ENCODE data around the gene HAPLN2. TPM values are rescaled to one million over a fixed set of nuclear protein-coding genes. Genes with fewer than 3 reads are reported as not detected.
A peak's percentile ranks its signal among the peaks of the same experiment; 100 is the strongest.

HAPLN2 gene
- total RNA-seq, 4 donors from 2014 or later, result 0.55 to 1.9 TPM; not detected in 2

- H3K36me3 ChIP-seq, result peaks cover 0 to 9% (median 0%) of the 10 kb centered on the region in 4 donors
- H3K4me1 ChIP-seq, result peaks cover 9 to 14% (median 11%) of the 10 kb centered on the region in 4 donors
- intact Hi-C loops (cut with DNase I; ENCODE audit: low total_unique reads) (no loop called here), in situ Hi-C loops (cut with MboI; ENCODE audit: low pct_ligation_motif_present in 1 of 4, low pct_unique_long_range_greater_than_20kb in 1 of 4, low sequenced_read_pairs in 3 of 4) (no loop called here)
- H3K27ac ChIP-seq, result peak overlapping the region; percentile 87 to 94 (median 91)
- TF ChIP-seq POLR2A (IDR thresholded peaks at IDR 0.05) (no peak), POLR2AphosphoS5 (IDR thresholded peaks at IDR 0.05) (no peak), EP300 (IDR thresholded peaks at IDR 0.05; ENCODE audit: low read depth) (no peak)
- TF ChIP-seq, protein P1, sequence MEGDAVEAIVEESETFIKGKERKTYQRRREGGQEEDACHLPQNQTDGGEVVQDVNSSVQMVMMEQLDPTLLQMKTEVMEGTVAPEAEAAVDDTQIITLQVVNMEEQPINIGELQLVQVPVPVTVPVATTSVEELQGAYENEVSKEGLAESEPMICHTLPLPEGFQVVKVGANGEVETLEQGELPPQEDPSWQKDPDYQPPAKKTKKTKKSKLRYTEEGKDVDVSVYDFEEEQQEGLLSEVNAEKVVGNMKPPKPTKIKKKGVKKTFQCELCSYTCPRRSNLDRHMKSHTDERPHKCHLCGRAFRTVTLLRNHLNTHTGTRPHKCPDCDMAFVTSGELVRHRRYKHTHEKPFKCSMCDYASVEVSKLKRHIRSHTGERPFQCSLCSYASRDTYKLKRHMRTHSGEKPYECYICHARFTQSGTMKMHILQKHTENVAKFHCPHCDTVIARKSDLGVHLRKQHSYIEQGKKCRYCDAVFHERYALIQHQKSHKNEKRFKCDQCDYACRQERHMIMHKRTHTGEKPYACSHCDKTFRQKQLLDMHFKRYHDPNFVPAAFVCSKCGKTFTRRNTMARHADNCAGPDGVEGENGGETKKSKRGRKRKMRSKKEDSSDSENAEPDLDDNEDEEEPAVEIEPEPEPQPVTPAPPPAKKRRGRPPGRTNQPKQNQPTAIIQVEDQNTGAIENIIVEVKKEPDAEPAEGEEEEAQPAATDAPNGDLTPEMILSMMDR (IDR thresholded peaks at IDR 0.05), result no peak
- 53 to 80% methylated on average over 3 to 13 of the region's 16 CpGs for whole genome bisulfite sequencing, 2 donors (ENCODE audit: low coverage in 1 of 2)
- H3K9me3 ChIP-seq, result no peaks in the 10 kb centered on the region
- no peak for DNase-seq
- H3K4me3 ChIP-seq, result peak overlapping the region; percentile 61 to 97 (median 78)
- H3K27me3 ChIP-seq, result no peaks in the 10 kb centered on the region
Measured at GRCh38 chr1:156592158-156592909, 26.9 kb upstream of the HAPLN2 start.

DNA sequence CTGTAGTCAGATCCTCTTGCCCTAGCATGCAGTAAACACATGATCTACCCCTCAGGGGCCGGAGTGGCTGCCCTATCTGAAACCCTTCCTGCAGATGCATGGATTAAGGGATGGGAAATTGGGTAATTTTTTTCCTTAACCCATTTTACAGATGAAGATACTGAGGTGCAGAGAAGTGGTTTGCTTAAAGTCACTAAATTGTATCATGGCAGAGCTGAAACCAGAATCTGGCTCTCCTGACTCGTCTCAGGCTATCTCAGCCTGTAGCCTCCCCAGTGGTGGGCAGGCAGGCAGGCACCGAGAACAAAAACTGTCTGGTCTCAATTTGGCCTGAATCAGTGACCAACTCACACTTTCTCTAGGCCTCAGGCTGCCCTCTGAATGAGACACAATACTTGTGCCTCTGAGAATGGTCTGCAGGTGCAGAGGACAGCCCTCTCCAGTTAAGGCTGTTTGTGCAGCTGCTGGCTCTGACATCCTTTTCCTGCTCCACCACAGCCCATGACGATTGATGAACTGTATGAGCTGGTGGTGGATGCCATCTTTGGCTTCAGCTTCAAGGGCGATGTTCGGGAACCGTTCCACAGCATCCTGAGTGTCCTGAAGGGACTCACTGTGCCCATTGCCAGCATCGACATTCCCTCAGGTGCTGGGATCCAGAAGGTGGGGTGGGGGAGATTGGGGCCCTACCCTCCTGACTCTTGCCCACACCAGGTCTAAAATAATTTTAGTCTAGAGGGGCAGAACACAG is 26.1 kb upstream of the HAPLN2 start:
- WGBS, 2 donors (ENCODE audit: low coverage in 1 of 2), result 78 to 100% methylated on average over 1 to 8 of the region's 8 CpGs
- Histone ChIP-seq H3K4me1 (peaks cover 9 to 14% (median 11%) of the 10 kb centered on the region in 4 donors), H3K27me3 (no peaks in the 10 kb centered on the region), H3K9me3 (no peaks in the 10 kb centered on the region), H3K4me3 (no peak overlapping the region), H3K27ac (no peak overlapping the region), H3K36me3 (peaks cover 0 to 9% (median 0%) of the 10 kb centered on the region in 4 donors)
- intact Hi-C loops (cut with DNase I; ENCODE audit: low total_unique reads) (no loop called here), in situ Hi-C loops (cut with MboI; ENCODE audit: low pct_ligation_motif_present in 1 of 4, low pct_unique_long_range_greater_than_20kb in 1 of 4, low sequenced_read_pairs in 3 of 4) (no loop called here)
- TF ChIP-seq POLR2AphosphoS5 (IDR thresholded peaks at IDR 0.05) (no peak), EP300 (IDR thresholded peaks at IDR 0.05; ENCODE audit: low read depth) (no peak), POLR2A (IDR thresholded peaks at IDR 0.05) (no peak)
- TF ChIP-seq, protein P1 (IDR thresholded peaks at IDR 0.05), result no peak
- no peak for DNase-seq

GRCh38 chr1:156593661-156593989 is 25.6 kb upstream of the HAPLN2 start:
- Histone ChIP-seq H3K36me3 (peaks cover 0 to 9% (median 0%) of the 10 kb centered on the region in 4 donors), H3K27me3 (no peaks in the 10 kb centered on the region), H3K27ac (no peak overlapping the region), H3K4me3 (no peak overlapping the region), H3K4me1 (peaks cover 9 to 14% (median 11%) of the 10 kb centered on the region in 4 donors), H3K9me3 (no peaks in the 10 kb centered on the region)
- in situ Hi-C loops (cut with MboI; ENCODE audit: low pct_ligation_motif_present in 1 of 4, low pct_unique_long_range_greater_than_20kb in 1 of 4, low sequenced_read_pairs in 3 of 4) (no loop called here), intact Hi-C loops (cut with DNase I; ENCODE audit: low total_unique reads) (no loop called here)
- WGBS, 2 donors (ENCODE audit: low coverage in 1 of 2), result 89% methylated on average over 8 of the region's 8 CpGs; no CpG with 5 or more reads in 1 of the 2 donors
- TF ChIP-seq EP300 (IDR thresholded peaks at IDR 0.05; ENCODE audit: low read depth), result no peak
- no peak for TF ChIP-seq POLR2AphosphoS5 (IDR thresholded peaks at IDR 0.05)
- no peak for TF ChIP-seq POLR2A (IDR thresholded peaks at IDR 0.05)
- TF ChIP-seq, protein P1 (IDR thresholded peaks at IDR 0.05), result no peak
- DNase-seq, result no peak

DNA sequence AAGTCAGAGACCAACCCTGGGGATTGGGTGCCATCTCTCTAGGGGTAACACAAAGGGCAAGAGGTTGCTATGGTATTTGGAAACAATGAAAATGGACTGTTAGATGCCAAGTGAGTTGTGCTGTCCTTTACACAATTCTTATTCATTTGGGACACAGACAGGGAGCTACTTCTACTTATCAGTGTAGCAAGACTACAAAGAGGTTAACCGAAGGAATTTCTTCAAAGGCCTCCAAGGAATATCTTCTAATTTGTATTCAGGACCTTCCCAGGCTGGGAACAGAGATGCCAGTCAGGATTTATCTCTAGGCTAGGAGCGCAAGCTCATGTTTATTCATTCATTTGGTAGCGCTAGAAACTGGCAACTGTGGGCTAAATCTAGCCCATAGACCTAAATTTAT is 25.0 kb upstream of the HAPLN2 start:
- Histone ChIP-seq H3K9me3 (no peaks in the 10 kb centered on the region), H3K4me1 (peaks cover 9 to 14% (median 11%) of the 10 kb centered on the region in 4 donors), H3K27me3 (no peaks in the 10 kb centered on the region), H3K4me3 (no peak overlapping the region), H3K36me3 (peaks cover 0 to 9% (median 0%) of the 10 kb centered on the region in 4 donors), H3K27ac (no peak overlapping the region)
- no peak for TF ChIP-seq EP300 (IDR thresholded peaks at IDR 0.05; ENCODE audit: low read depth)
- TF ChIP-seq, protein P1 (IDR thresholded peaks at IDR 0.05), result no peak
- TF ChIP-seq POLR2A (IDR thresholded peaks at IDR 0.05), result no peak
- no peak for TF ChIP-seq POLR2AphosphoS5 (IDR thresholded peaks at IDR 0.05)
- 91 to 100% methylated on average over 1 to 3 of the region's 3 CpGs for WGBS, 2 donors (ENCODE audit: low coverage in 1 of 2)
- intact Hi-C loops (cut with DNase I; ENCODE audit: low total_unique reads) (no loop called here), in situ Hi-C loops (cut with MboI; ENCODE audit: low pct_ligation_motif_present in 1 of 4, low pct_unique_long_range_greater_than_20kb in 1 of 4, low sequenced_read_pairs in 3 of 4) (no loop called here)
- DNase-seq, result no peak

Data from transverse colon (tissue), 4 donors.